CD4-positive, alpha-beta T cell treated with Interleukin-21 for 1 hour (primary cell): ENCODE data around the gene PREX1.

Experiments used
- DNase-seq: peaks from one replicate; pipeline ENCODE4 v3.0.0-alpha.2; 2020

The PREX1 gene

DNA sequence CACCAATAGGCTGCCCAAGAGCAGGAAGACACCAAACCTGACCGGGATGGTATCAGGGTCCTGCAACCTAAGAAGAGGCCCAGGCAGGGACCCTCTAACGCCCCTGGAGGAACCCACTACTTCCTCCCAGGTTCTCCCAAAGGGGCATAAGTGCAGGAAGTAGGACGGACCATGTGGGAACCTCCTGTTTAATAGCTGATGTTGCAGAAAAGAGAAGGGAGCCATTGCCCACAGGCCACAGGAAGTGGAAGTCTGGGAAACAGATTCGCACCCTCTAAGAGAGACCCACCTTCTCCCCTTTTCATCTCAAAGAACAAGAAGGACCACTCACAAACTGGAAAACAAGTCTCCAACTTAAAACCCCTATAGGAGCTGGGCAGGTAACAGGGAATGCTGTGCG is 18.1 kb downstream of the PREX1 start:
- DNase-seq = no peak

DNA sequence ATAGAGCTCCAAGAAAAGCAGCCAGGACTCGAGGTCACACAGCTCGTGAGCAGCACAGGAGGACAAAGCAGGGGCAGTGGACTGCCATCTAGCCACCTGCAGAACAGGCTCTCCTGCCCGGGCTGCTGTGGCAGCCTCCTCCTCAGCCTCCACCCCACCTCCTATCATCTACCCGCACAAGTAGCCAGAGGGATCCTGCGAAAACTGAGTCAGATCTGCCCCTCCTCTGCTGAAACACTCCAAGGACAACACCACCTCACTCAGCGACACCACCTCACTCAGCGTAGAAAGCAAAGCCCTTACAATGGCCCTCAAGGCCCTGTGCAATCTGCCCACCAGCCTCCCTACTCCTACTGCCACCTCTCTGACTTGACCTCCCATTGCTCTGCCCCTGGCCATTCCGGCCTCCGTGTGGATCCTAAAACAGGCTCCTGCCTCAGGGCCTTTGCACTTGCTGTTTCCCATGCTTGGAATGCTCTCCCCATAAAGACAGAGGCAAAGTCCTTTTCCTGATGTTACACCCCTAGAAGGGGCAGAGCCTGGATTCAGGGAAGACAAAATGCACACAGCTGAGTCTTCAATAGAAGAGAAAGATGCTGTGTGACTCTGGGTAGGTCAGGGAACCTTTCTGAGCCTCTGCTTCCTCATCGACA is 19.3 kb downstream of the PREX1 start:
- DNase-seq = no peak

DNA sequence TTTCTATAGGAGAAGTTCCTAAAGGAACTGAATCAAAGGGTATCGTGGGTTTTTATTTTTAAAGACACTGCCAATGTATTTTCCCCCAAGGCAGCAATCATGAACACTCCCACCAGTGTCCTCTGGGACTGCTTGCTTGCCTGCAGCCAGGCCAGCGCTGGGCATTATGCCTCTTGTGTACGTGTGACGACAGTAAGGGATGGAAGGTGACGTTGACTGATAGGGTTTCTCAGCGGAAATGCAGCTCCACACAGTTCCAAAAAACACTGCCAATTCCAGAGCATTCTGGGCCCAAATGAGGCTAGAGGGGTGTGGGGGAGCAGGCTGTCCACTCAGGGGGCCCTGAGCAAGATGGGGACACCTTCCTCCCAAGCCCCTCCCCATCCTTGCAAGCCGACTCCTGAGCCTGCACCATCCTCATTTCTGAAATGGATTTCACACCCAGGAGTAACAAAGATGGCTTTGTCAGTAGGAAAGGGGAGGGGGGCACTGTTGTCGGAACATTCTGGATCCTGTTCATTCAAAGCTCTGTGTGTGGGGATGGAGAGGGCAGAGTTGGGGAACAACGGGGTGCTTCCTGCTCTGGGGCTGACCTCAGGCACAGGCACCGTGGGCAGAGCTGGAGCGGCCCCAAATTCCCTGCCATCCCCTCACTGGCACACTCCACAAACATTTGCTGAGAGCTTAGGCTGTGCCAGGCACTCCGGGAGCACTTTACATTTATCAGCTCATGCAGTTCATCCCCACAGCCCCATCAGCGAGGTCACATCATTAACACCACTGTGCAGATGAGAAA is 20.0 kb downstream of the PREX1 start:
- no peak for DNase-seq

DNA sequence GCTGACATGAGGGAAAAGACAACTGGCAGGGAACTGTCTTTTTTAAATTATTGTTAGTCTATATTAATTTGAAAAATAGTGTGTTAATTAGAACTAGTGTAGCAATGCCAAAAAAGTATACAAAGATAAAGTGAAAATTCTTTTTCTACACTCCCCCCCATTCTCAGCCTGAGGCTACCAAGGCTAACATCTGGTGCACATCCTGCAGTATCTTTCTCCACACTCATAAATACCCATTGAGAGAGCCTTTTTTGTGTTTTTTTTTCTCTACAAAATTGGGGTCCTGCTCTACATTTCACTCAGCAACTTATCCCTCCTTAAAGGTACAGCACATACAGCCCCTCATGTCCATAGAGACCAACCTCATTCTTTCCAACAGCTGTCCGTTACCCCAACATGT is 20.7 kb downstream of the PREX1 start:
- no peak for DNase-seq

DNA sequence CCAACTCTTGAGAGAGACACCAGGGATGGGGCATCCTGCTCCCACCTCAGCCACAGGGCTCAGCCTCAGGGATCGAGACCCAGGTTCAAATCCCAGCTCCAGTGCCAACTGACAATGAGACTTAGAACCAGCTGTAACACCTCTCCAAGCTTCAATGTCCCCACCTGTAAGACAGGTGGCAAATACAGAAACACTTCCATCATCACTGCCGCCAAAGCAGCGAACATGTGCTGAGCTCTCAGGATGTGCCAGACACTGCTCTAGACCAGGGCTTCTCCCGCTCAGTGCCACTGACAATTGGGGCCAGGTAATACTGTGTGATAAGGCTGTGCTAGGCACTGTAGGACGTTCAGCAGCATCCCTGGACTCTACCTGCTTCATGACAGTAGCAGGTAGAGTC is 22.1 kb downstream of the PREX1 start:
- no peak for DNase-seq

DNA sequence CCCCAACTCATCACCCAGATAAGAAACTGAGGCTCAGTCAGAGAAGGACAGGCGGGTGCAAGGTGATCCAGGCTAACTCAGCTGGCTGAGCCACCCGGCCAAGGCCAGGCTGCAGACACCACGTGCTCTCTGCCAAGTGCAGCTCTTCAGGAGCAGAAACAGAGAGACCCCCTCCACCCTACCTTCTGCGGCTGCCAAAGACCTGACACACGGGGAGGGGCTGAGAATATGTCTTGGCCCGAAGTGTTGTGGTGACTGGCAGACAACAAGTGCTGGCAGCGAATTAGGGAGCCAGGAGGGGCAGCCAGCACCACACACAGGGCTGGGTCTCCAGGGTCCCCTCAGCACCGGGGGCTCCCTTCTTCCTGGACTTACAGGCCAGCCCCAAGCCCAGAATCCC is 22.5 kb downstream of the PREX1 start:
- no peak for DNase-seq

DNA sequence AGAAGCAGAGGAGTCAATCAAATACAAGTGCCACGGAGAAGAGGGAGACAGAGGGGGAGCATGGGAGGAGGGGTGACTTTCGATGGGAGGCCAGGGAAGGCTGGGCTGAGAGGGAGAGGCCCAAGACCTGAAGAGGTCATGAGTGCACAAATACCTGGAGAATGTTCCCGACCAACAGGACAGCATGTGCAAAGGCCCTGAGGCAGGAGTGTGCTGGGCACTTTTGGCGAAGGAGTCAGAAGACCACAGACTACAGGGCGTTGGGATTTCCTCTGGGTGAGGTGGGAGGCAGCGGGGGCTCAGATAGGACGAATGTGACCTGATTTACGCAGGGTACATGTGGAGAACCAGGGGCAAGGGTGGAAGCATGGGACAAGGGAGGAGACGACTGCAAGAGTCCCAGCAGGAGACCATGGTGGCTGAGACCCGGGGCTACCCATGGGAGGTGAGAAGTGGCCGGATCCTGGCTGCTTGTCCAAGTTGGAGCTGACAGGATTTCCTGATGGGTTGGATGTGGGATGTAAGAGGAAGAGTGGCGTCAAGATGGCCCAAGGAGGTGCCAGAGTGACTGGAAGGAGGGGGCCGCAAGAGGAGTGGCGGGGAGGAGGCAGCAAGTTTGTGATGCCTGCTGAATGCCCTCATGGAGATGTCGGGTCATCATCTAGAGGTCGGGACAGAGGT is 23.4 kb downstream of the PREX1 start:
- no peak for DNase-seq

DNA sequence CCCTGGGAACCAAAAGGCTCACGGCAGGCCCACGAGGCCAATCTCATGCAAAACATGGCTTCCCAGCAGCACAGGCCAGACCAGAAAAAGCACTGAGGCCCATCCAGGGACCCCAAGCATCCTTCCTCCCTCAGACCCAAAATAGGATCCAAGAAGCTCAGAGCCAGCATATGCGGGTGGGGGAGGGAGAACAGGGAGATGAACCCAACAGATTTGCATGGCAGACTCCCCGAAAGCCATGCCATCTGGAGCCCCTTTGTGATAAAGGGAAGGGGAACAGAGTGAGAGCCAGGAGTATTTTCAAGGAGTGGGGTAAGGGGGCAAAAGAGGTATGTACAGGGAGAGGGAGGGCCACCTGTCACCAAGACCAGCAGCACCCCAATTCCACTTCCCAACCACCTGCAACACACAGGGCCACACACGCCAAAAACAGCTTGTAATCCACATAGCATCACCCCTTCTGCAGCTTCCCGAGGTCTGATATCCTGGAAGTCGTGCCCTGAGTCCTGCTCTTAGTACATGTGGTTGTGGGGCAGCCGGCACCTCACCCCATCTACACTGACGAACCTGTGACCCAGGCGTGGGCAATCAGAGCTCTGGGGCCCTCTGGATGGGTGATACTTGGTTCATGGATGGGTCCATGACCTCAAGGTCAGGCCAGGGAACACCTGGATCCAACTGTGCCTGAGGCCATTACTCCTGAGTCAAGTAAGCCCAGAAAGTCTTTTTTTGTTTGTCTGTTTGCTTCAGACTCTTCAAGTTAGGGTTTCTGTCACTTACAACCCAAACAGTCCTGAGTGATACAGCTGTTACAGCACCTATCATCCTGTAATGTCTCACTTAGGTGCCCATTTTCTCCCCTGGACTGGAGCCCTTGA is 24.4 kb downstream of the PREX1 start:
- no peak for DNase-seq

DNA sequence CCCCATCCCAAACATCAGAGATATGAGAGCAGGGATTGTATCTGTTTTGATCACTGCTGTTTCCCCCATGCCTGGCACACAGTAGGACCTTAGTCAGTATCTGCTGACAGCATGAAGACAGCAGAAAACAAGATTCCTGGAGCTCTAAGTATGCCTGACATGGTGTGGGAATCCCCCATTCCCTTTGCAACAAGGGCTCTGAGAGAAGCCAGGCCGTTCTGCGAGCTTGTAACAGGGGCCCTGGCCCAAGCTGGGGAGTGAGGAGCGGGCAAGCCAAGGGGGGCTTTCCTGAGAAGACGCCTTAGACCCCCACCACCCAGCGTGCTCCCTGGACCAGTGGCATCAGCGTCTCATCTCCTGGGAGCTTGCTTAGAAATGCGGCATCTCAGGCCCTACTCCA is 25.2 kb downstream of the PREX1 start:
- no peak for DNase-seq

DNA sequence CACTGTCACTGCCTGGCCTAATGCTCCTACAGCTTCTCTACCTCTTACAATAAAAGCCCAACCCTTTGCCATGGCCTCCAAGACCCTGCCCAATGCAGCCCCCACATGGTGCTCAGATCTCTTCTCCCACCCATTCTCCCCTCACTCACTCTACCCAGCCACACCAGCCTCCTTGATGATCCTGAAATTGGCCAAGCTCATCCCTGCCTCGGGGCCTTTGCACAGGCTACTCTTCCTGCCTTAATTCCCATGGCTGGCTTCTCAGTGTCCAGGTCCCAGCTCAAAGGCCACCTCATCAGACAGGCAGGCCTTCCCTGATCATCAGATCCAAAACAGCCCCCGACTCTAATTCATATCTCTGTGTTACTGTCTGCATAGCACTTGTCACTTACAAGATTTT is 25.6 kb downstream of the PREX1 start:
- DNase-seq = no peak

DNA sequence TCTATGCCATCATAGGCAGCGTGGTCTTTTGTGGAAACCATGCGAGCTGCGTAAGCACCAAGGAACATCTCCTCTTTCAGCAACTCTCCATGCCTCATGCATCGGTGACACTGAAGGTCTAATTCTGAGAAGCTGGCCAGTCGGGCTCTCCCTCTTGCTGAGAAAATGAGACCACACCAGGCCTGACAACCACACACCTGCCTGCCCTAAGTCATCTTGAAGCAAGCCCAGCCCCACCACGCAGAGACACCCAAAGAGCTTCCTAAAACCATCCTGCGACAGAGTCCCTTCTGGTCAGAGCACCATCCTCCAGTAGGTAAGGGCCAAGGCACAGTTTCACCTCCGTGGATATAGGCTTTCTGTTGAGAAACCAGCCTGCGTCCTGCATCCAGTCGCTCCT is 26.6 kb downstream of the PREX1 start:
- no peak for DNase-seq

DNA sequence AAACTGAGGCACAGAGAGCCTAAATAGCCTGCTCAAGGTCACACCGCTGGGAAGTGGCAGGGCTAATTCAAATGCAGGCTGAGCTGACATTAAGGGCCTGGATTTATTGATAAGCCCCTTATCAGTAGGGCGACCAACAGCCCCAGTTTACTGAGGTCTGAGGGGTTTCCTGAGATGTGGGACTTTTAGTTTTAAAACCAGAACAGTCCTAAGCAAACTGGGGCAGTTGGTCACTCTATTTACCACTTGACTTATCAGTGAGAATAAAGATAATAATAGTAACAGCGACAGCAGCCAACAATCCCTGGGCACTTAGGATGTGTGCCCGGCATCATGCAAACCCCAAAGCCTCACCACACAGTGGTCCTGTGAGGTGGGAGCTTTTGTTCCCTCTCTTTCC is 27.6 kb downstream of the PREX1 start:
- no peak for DNase-seq

DNA sequence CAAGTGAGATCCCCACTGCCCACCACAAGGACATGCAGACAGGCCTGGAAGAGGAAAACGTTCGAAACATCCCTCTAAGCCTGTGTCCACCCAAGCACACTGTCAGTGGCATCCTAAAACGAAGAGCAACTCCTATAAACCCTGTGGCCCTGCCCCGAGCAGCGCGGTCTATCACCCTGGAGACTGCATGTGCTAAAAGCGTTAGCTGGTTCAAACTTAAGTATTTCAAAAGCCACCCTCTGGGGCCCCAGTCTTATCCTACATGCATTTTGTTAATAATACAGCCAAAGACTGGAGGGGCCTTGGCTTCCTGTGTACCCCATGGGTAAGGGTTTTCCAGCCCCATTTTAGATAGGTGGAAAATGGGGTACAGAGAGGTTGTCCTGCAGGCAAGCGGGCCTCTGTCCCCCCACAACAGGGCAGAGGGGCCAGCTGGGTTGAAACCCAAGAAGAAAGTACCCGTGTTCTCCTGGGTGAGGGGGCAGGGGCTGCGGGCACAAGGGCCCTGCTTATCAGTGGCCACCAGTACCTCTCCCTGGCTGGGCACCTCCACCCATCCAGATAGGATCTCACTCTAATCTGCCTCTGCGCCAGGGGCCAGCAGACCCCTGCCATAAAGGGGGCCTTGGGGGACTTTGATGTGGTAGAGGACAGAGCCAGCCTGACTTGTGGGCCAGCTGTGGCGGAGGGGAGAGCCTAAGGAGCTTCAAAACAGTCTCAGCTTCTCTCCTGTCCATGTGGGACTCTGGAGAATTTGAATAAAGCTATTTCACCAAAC is 28.3 kb downstream of the PREX1 start:
- DNase-seq = no peak

DNA sequence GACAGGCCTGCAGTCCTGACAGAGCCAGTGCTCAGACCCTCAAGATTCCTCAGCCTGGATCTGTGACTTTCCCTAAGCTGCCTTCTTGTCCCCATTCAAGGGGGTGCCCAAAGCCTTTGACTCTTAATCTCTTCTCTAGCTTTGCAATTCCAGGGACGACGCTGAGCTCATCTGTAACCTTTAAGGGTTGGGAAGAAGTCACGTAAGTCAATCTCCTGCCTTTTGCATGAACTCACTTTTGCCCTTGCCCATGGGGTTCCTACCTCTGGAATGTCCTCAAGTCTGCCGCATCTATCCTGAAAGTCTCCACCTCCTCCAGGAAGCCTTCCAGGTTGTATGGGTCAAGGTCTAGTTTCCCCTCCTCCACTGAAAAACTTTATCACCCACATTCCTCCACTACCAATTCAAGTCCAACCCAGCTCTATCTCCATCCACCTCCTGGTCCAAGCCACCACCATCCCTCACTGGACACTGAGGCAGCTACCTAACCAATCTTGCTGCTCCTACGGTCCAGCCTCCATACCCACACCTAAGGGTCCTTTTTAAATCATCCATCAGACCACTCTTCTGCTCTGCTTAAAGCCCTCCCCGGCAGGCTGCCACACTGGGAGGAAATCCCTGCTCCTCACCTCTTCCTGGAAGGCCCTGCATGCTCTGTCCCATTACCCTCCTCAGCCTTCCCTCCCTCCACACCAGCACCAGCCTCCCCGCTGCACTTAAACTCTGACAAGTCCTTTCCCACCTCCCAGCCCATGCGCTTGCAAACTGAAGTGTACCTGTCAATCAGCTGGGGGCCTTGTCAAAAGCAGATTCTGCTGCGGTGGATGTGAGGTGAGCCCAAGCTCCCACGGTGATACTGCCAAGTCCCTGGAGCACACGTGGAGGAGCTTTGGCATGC is 29.7 kb downstream of the PREX1 start:
- no peak for DNase-seq

DNA sequence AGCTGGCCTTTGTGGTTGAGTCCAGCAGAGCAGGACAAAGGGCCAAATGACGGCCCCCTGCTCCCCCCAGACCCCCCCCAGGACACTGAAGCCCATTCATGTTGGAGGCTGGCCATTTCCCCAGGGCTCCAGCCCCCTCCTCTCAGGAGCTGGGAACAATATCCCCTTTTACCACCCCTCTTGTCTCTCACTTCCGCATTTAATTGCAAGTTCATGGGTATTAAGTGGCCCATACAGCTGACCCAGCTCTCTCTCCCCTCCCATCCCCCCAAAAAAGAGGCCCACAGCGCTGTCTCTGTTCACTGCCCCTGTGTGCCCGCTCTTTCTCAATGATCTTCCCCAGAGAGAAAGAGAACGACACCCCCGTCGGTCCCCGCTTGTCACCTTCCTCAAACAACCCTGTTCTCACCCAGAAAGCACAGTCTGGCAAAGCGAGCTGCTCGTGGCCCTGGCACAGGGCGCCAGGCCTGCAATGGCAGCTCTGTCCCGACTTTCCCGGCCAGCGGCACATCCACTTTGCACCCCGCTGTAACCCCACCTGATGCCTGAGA is 30.4 kb downstream of the PREX1 start:
- no peak for DNase-seq

DNA sequence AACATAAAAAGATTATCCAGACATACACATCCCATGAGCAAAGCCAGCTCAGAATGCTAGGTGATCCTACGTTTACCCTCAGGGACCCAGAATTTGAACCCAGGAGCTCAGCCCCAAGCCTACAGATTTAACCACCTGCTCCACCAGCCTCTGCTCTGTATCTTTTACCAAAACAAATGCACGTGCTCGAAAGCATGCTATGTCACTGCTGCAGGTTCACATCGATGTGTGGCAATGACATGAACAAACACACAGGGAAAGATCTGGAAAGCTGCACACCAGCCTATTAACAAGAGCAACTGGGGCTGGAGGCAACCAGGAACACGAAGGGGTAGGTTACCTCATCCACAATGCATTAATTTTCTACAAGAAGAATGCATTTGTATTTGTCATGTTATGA is 32.1 kb downstream of the PREX1 start:
- no peak for DNase-seq

DNA sequence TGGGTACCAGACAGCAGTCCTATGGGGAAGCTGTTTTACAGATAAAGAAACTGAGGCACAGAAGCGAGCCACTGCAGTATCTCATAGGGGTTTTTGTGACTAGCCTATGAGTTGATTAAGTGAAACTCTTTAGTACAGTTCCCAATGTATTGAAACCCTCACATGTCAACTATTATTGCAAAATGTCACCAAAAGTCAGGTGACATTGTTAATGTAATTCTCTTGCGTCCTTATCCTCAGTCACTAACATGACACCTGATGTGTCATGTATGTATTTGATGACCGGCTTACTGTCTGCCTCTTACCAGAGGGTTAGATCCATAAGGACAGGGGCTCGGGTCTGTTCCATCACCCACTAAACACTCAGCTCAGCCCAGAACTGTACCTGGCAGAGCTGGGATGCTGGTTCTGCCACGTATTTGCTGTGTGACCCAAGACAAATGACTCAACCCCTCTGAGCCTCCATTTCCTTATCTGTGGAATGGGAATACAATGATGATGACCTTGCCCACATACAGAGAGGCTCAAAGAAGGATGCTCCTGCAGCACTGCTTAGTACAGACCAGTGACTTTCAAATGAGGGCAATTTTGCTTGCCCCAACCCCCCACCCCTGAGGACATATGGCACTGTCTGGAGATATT is 32.9 kb downstream of the PREX1 start:
- no peak for DNase-seq

DNA sequence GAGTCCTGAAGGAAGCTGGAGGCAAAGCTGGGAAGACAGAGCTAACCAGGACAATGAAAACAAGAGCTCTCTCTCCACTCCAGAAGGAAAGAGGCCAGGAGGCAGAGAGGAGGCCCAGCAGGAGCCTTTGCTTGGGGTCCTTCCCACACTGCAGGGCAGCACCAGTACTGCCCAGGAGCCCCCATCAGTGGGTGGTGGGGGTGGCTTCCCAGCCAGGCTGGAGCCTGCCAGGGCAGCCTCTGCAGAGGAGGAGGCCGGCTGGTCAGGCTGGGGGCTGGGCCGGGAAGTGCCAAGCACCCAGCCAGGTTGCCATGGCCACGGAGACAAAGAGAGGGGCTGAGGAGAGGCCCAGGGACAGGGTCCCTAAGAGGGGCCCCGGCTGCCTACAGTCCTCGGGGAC is 33.4 kb downstream of the PREX1 start:
- no peak for DNase-seq

DNA sequence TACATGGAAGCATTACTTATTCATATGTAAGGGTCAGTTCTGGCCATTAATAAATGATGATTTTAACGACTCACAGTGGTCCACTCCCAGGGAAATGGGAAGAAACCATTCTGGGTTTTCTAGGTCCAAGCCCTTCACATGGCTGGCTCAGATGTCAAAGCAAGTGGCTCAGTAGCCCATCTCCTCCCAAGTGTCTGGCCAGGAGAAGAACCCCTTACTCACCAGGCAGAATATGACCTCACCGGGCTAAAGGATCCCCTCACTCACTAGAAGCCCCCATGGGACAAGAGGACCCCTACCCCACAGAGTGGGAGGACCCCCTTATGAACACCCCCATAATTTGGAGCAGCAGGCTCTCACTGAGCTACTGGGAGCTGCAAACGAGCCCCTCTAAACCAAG is 34.0 kb downstream of the PREX1 start:
- no peak for DNase-seq

DNA sequence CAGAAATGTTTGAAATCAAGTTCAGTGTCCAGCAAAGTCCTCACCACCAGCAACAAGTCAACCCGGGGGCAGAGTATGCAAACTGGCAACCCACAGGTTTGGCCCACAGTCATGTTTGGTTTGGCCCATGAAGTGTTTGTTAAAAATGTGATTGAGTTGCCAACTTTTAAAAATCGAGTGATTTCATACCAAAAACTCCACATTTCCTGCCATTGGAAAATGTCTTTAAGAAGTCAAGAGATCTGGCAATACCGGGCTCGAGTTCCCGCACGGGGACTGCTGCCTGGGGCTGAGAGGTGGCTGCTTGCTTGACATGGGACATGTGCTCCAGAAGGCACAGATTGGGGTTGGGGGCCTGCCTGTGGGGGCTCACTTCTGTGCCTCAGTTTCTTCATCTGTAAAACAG is 36.1 kb downstream of the PREX1 start:
- DNase-seq = no peak

DNA sequence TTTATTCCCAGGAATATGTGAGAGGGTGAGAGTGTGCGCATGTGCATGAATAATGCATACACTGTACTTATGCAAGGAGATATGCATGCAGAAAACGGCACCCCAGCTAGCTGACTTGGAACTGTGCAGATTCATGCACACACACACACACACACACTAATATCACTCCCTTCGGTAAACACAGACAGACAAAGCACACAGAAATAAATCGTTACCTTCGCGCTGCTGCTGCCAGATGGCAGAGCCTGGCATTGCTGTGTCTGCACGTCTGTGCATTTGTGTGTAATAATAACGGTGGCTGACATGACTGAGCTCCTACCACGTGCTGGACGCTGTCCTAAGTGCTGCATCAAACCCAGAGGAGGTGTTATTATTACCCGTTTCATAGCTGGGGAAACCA is 36.8 kb downstream of the PREX1 start:
- DNase-seq = no peak
